Ishikawa (cell line): ENCODE results near the gene RHBDF2.

ENCODE experiments used
- CEBPB ChIP-seq: IDR thresholded peaks from 2 replicates; pipeline ENCODE4 v1.6.1; 2012
- CREB1 ChIP-seq: IDR thresholded peaks from 2 replicates; pipeline ENCODE4 v1.6.1; 2012; ENCODE audit warnings: low read depth
- EGR1 ChIP-seq: IDR thresholded peaks from 2 replicates; pipeline ENCODE4 v1.6.1; 2012
- EP300 ChIP-seq: IDR thresholded peaks from 2 replicates; pipeline ENCODE4 v1.6.1; 2012; ENCODE audit warnings: borderline replicate concordance
- FOXM1 ChIP-seq: IDR thresholded peaks from 2 replicates; pipeline ENCODE4 v1.6.1; 2012; ENCODE audit warnings: low read depth, borderline replicate concordance
- MAX ChIP-seq: IDR thresholded peaks from 2 replicates; pipeline ENCODE4 v1.6.1; 2012
- NFIC ChIP-seq: IDR thresholded peaks from 2 replicates; pipeline ENCODE4 v1.6.1; 2012
- RAD21 ChIP-seq: IDR thresholded peaks from 2 replicates; pipeline ENCODE4 v1.6.1; 2012; ENCODE audit warnings: low read depth
- REST ChIP-seq: IDR thresholded peaks from 2 replicates; pipeline ENCODE4 v1.6.1; 2012; ENCODE audit warnings: low read depth, mild to moderate bottlenecking
- TAF1 ChIP-seq: IDR thresholded peaks from 2 replicates; pipeline ENCODE4 v1.6.1; 2012; ENCODE audit warnings: low read depth, mild to moderate bottlenecking
- TCF12 ChIP-seq: IDR thresholded peaks from 2 replicates; pipeline ENCODE4 v1.6.1; 2012; ENCODE audit warnings: low read depth
- TEAD4 ChIP-seq: IDR thresholded peaks from 2 replicates; pipeline ENCODE4 v1.6.1; 2012
- USF1 ChIP-seq: IDR thresholded peaks from 2 replicates; pipeline ENCODE4 v1.6.1; 2012
- YY1 ChIP-seq: IDR thresholded peaks from 2 replicates; pipeline ENCODE4 v1.6.1; 2012; ENCODE audit warnings: low read depth
- ZBTB7A ChIP-seq: IDR thresholded peaks from 2 replicates; pipeline ENCODE4 v1.6.1; 2012; ENCODE audit warnings: low read depth

Gene RHBDF2

GRCh38 chr17:76511668-76512365 is 10.6 kb upstream of the RHBDF2 start:
- TF ChIP-seq TEAD4, result no peak

- TF ChIP-seq USF1, result no peak
- no peak for TF ChIP-seq FOXM1
- no peak for TF ChIP-seq CREB1
- TF ChIP-seq YY1, result no peak
- TF ChIP-seq TCF12, result no peak
- TF ChIP-seq EP300, result no peak
- TF ChIP-seq REST, result no peak
- TF ChIP-seq EGR1, result no peak
- no peak for TF ChIP-seq NFIC
- TF ChIP-seq TEAD4, result no peak
- TF ChIP-seq RAD21, result no peak
- TF ChIP-seq TAF1, result no peak
- TF ChIP-seq CEBPB, result no peak
- TF ChIP-seq MAX, result no peak
These were observed 9.6 kb upstream of the RHBDF2 start for GRCh38 chr17:76510831-76511244.

- TF ChIP-seq ZBTB7A (no peak), EGR1 (no peak), RAD21 (peak; percentile 98), TAF1 (no peak), MAX (peak; percentile 92), EP300 (no peak), NFIC (no peak), TEAD4 (no peak), USF1 (peak; percentile 78), FOXM1 (no peak), YY1 (no peak), TCF12 (no peak), CEBPB (no peak), CREB1 (no peak), REST (no peak)
These were observed 5.5 kb upstream of the RHBDF2 start for GRCh38 chr17:76506408-76507345.

- no peak for TF ChIP-seq RAD21
- no peak for TF ChIP-seq TCF12
- no peak for TF ChIP-seq REST
- TF ChIP-seq EGR1, result no peak
- no peak for TF ChIP-seq CREB1
- TF ChIP-seq ZBTB7A, result no peak
- no peak for TF ChIP-seq YY1
- TF ChIP-seq NFIC, result no peak
- no peak for TF ChIP-seq TEAD4
- TF ChIP-seq USF1, result no peak
- TF ChIP-seq TAF1, result no peak
- no peak for TF ChIP-seq EP300
- TF ChIP-seq CEBPB, result no peak
- no peak for TF ChIP-seq FOXM1
- TF ChIP-seq MAX, result no peak
These were observed 2.9 kb upstream of the RHBDF2 start for GRCh38 chr17:76504117-76504516.
